HCT116 (cell line): ENCODE data around the gene PM20D2. TPM values are rescaled to one million over a fixed set of nuclear protein-coding genes. Genes with fewer than 3 reads are reported as not detected.

ENCODE experiments used
- ATAC-seq: fragments of 200-7000 bp; cut with Tn5 transposase; 2 replicates; pipeline ENCODE4 v1.9.1; 2020; ENCODE audit warnings: mild to moderate bottlenecking, moderate library complexity
- BruUV-seq: library from RNA; stranded (reverse); fragments of 400-500 nt; replicated peaks from 2 replicates; lab custom pipeline; 2021; lab: Mats Ljungman, UMichigan
- CTCF ChIA-PET: fragments of 300-600 bp; sonication (Branson Sonifier 250); formaldehyde crosslinking; loops from one replicate; lab custom pipeline; 2021; ENCODE audit warnings: antibody characterized with exemption; lab: Charles Lee
- POLR2A ChIA-PET: fragments of 300-600, 350-600 bp; sonication (Branson Sonifier 250); formaldehyde crosslinking; loops from one replicate; lab custom pipeline; 2021; ENCODE audit warnings: antibody characterized with exemption; lab: Charles Lee
- RAD21 ChIA-PET, 2 experiments: fragments of 300-600 bp; sonication (Branson Sonifier 250); formaldehyde crosslinking; loops; one replicate each; lab custom pipeline; 2023; ENCODE audit warnings: low total read pairs in 2 of 2; ENCODE audit not compliant: uncharacterized antibody in 2 of 2, unreplicated experiment in 2 of 2, low non-redundant PET in 1 of 2; lab: Charles Lee
- DNase-seq: peaks from one replicate; pipeline ENCODE4 v3.0.0-alpha.2; 2010; ENCODE audit warnings: low read depth, low spot score
- H2AFZ ChIP-seq: fragments of 200-600 bp; shearing (Covaris generic), sonication (generic); 2 replicates; pipeline ENCODE4 v1.6.1; 2017; ENCODE audit warnings: low read depth, mixed run types, mixed read lengths, antibody characterized with exemption, low read length; ENCODE audit not compliant: poor library complexity, severe bottlenecking
- H3K27ac ChIP-seq: 2 replicates; pipeline ENCODE4 v1.5.1; 2012; ENCODE audit warnings: low read depth, low read length
- H3K27me3 ChIP-seq: fragments of 200-600 bp; sonication (generic); 2 replicates; pipeline ENCODE4 v1.6.1; 2016; ENCODE audit warnings: mixed run types, low read length, mixed read lengths; ENCODE audit not compliant: insufficient read depth
- H3K36me3 ChIP-seq, 2 experiments: fragments of 200-500 bp in 1 of 2; fragments of 200-600 bp in 1 of 2; sonication (Bioruptor generic) in 1 of 2; sonication (generic) in 1 of 2; 2 replicates each; pipeline versions ENCODE4 v1.5.1 to v1.6.1; 2014 to 2016; ENCODE audit warnings: low read length in 2 of 2, inconsistent platforms in 1 of 2, mixed read lengths in 1 of 2, mixed run types in 1 of 2; ENCODE audit not compliant: insufficient read depth in 2 of 2, control insufficient read depth in 1 of 2
- H3K4me1 ChIP-seq, 2 experiments: fragments of 200-600 bp in 1 of 2; sonication (generic) in 1 of 2; 2 replicates each; pipeline versions ENCODE4 v1.5.1 to v1.6.1; 2012 to 2017; ENCODE audit warnings: low read length in 2 of 2, inconsistent platforms in 1 of 2, mild to moderate bottlenecking in 1 of 2, mixed read lengths in 1 of 2, mixed run types in 1 of 2, moderate library complexity in 1 of 2; ENCODE audit not compliant: insufficient read depth in 2 of 2, control insufficient read depth in 1 of 2
- H3K4me2 ChIP-seq: fragments of 200-600 bp; sonication (generic); 2 replicates; pipeline ENCODE4 v1.6.1; 2017; ENCODE audit warnings: mixed run types, low read length, mixed read lengths
- H3K4me3 ChIP-seq, 2 experiments: fragments of 200-600 bp in 1 of 2; sonication (generic) in 1 of 2; replicated peaks in 1 of 2; 2 replicates each; pipeline ENCODE4 v1.5.1; 2011 to 2016; ENCODE audit warnings: low read length in 2 of 2, control low read depth in 1 of 2, low read depth in 1 of 2, mild to moderate bottlenecking in 1 of 2, mixed read lengths in 1 of 2, mixed run types in 1 of 2
- H3K79me2 ChIP-seq: fragments of 200-600 bp; sonication (generic); 2 replicates; pipeline ENCODE4 v1.6.1; 2017; ENCODE audit warnings: mild to moderate bottlenecking, mixed run types, low read length, moderate library complexity, mixed read lengths; ENCODE audit not compliant: insufficient read depth
- H3K9ac ChIP-seq: fragments of 200-600 bp; sonication (generic); 2 replicates; pipeline ENCODE4 v1.6.1; 2016; ENCODE audit warnings: low read length, mixed read lengths
- H3K9me2 ChIP-seq: fragments of 200-600 bp; sonication (generic), shearing (Covaris generic); 2 replicates; pipeline ENCODE4 v1.6.1; 2017; ENCODE audit warnings: mixed run types, mild to moderate bottlenecking, moderate library complexity; ENCODE audit not compliant: insufficient read depth
- H3K9me3 ChIP-seq, 2 experiments: fragments of 200-500 bp in 1 of 2; fragments of 200-600 bp in 1 of 2; sonication (Bioruptor generic) in 1 of 2; sonication (generic) in 1 of 2; 2 replicates each; pipeline ENCODE4 v1.6.1; 2014 to 2017; ENCODE audit warnings: low read length in 2 of 2, mixed read lengths in 2 of 2, inconsistent platforms in 1 of 2, low read depth in 1 of 2, mild to moderate bottlenecking in 1 of 2, mixed run types in 1 of 2, moderate library complexity in 1 of 2; ENCODE audit not compliant: control insufficient read depth in 1 of 2, insufficient read depth in 1 of 2
- H4K20me1 ChIP-seq: fragments of 200-600 bp; sonication (generic), shearing (Covaris generic); 2 replicates; pipeline ENCODE4 v1.6.1; 2017; ENCODE audit warnings: mixed run types, mild to moderate bottlenecking, moderate library complexity; ENCODE audit not compliant: insufficient read depth
- ATF3 ChIP-seq: IDR thresholded peaks from 2 replicates; pipeline ENCODE4 v1.6.1; 2012
- CTCF ChIP-seq, 3 experiments: fragments of 200-600 bp in 1 of 3; sonication (generic) in 1 of 3; IDR thresholded peaks in 2 of 3; conservative IDR thresholded peaks in 1 of 3; 2 replicates each; pipeline ENCODE4 v1.5.1; 2012 to 2017; ENCODE audit warnings: low read depth in 2 of 3, low read length in 2 of 3, antibody characterized with exemption in 1 of 3, borderline replicate concordance in 1 of 3, control low read depth in 1 of 3, mild to moderate bottlenecking in 1 of 3, mixed read lengths in 1 of 3, mixed run types in 1 of 3, moderate library complexity in 1 of 3; ENCODE audit not compliant: insufficient read depth in 1 of 3
- EGR1 ChIP-seq: IDR thresholded peaks from 2 replicates; pipeline ENCODE4 v1.6.1; 2012; ENCODE audit warnings: low read depth
- ELF1 ChIP-seq: IDR thresholded peaks from 2 replicates; pipeline ENCODE4 v1.6.1; 2012; ENCODE audit warnings: low read depth, borderline replicate concordance
- EZH2phosphoT487 ChIP-seq: fragments of 200-600 bp; IDR thresholded peaks from 2 replicates; pipeline ENCODE4 v1.6.1; 2018; ENCODE audit warnings: antibody characterized with exemption, borderline replicate concordance
- POLR2A ChIP-seq: IDR thresholded peaks from 2 replicates; pipeline ENCODE4 v1.7.0; 2011; ENCODE audit warnings: borderline replicate concordance; ENCODE audit not compliant: insufficient read depth, insufficient read length; ENCODE audit errors: extremely low read depth
- POLR2AphosphoS5 ChIP-seq: IDR thresholded peaks from 2 replicates; pipeline ENCODE4 v1.6.1; 2011; ENCODE audit warnings: mild to moderate bottlenecking, low read depth, low read length, moderate library complexity
- SIN3A ChIP-seq: IDR thresholded peaks from 2 replicates; pipeline ENCODE4 v1.6.1; 2012; ENCODE audit warnings: low read depth
- SRF ChIP-seq: IDR thresholded peaks from 2 replicates; pipeline ENCODE4 v1.6.1; 2012; ENCODE audit warnings: low read depth
- YY1 ChIP-seq: IDR thresholded peaks from 2 replicates; pipeline ENCODE4 v1.6.1; 2011; ENCODE audit warnings: low read length, low read depth, moderate library complexity, mild to moderate bottlenecking; ENCODE audit not compliant: insufficient replicate concordance; ENCODE audit errors: extremely low read depth
- ZBTB33 ChIP-seq: IDR thresholded peaks from 2 replicates; pipeline ENCODE4 v1.6.1; 2011; ENCODE audit warnings: mild to moderate bottlenecking, low read length, moderate library complexity; ENCODE audit not compliant: insufficient replicate concordance; ENCODE audit errors: extremely low read depth
- ZFX ChIP-seq: fragments of 450-650 bp; IDR thresholded peaks from 2 replicates; pipeline ENCODE4 v1.6.1; 2017
- ZNF274 ChIP-seq: fragments of 200-500 bp; sonication (Bioruptor generic); IDR thresholded peaks from 2 replicates; pipeline ENCODE4 v1.6.1; 2014; ENCODE audit warnings: mild to moderate bottlenecking, low read depth, low read length, inconsistent platforms
- intact Hi-C: fragments of 100-400 bp; cut with micrococcal nuclease; formaldehyde crosslinking; loops from 2 replicates; pipeline ENCODE4 v1.10.0; 2022
- total RNA-seq: library from RNA; stranded (reverse); gene quantifications from one replicate; pipeline ENCODE4 v1.2.1, GENCODE V29; 2021; ENCODE audit not compliant: unreplicated experiment

PM20D2 gene
- total RNA-seq, 1 experiment from 2014 or later, result 29.2 TPM

GRCh38 chr6:89134723-89135122 is 11.1 kb upstream of the PM20D2 start:
- no peaks in the 10 kb centered on the region for H3K9me2 ChIP-seq
- ATAC-seq, result no peak
- TF ChIP-seq ZBTB33, result no peak
- no peak for TF ChIP-seq SRF
- no peak for TF ChIP-seq SIN3A
- no peak for TF ChIP-seq YY1
- TF ChIP-seq, all 23 proteins: peak for 0
- H2AFZ ChIP-seq, result no peak overlapping the region
- no peaks in the 10 kb centered on the region for H3K27me3 ChIP-seq
- H3K27ac ChIP-seq, result no peak overlapping the region
- CTCF ChIA-PET, result no interaction called here
- no peaks in the 10 kb centered on the region for H3K36me3 ChIP-seq
- peaks cover 3 to 9% of the 10 kb centered on the region in 2 experiments; a peak in 2 of 4 replicates for H3K4me1 ChIP-seq
- H3K9me3 ChIP-seq, result no peaks in the 10 kb centered on the region
- POLR2A ChIA-PET, result no interaction called here
- H4K20me1 ChIP-seq, result no peaks in the 10 kb centered on the region
- H3K4me2 ChIP-seq, result no peak overlapping the region
- no peak for DNase-seq
- RAD21 ChIA-PET, result no interaction called here
- intact Hi-C loops, result no loop called here
- no TSS peak for BruUV-seq
- H3K4me3 ChIP-seq, result no peak overlapping the region
- H3K9ac ChIP-seq, result no peak overlapping the region
- H3K79me2 ChIP-seq, result no peaks in the 10 kb centered on the region

GRCh38 chr6:89138173-89138572 is 7.7 kb upstream of the PM20D2 start:
- Histone ChIP-seq H3K27ac (no peak overlapping the region), H3K36me3 (no peaks in the 10 kb centered on the region), H3K4me1 (peaks cover 3 to 17% of the 10 kb centered on the region in 2 experiments; a peak in 2 of 4 replicates), H2AFZ (no peak overlapping the region), H3K79me2 (no peaks in the 10 kb centered on the region), H4K20me1 (no peaks in the 10 kb centered on the region), H3K9me3 (no peaks in the 10 kb centered on the region), H3K9ac (no peak overlapping the region), H3K4me3 (no peak overlapping the region), H3K27me3 (no peaks in the 10 kb centered on the region), H3K4me2 (no peak overlapping the region), H3K9me2 (no peaks in the 10 kb centered on the region)
- ChIA-PET POLR2A (no interaction called here), RAD21 (no interaction called here), CTCF (no interaction called here)
- no peak for DNase-seq
- TF ChIP-seq ZBTB33 (no peak), YY1 (no peak), ELF1 (no peak), EGR1 (no peak), ZFX (no peak), SIN3A (no peak), POLR2AphosphoS5 (no peak), POLR2A (no peak), EZH2phosphoT487 (no peak), CTCF (IDR thresholded peaks at IDR 0.05 in 2 of 3, conservative IDR thresholded peaks at IDR 0.05 in 1 of 3; ENCODE audit: borderline replicate concordance in 1 of 3, insufficient read depth in 1 of 3, low read depth in 2 of 3, low read length in 2 of 3) (no peak), ZNF274 (no peak), ATF3 (no peak)
- no peak for ATAC-seq
- BruUV-seq, result no TSS peak
- intact Hi-C loops, result no loop called here
